ENCODE data around the gene TMEM179. TPM values are rescaled to one million over a fixed set of nuclear protein-coding genes. Genes with fewer than 3 reads are reported as not detected.

The TMEM179 gene
- total RNA-seq, 1 donor from 2014 or later: 0.86 TPM

DNA sequence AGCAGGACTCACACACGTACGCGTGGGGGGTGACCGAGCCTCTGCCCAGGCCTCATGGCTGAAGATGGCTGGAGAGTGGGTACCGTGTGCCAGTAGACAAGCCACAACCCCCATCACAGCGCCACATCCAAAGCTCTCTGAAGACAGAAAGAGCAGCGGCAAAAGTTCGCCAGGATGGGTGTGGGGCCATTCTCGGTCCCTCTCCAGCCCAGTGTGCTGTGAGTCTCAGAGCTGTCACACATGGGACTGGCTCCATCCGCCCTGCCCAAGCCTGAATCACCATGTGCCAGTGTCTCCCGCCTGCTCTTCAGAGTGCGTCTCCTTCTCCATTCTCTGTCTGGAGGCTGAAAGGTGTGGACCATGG, 5.7 kb downstream of the TMEM179 start:
- DNase-seq (ENCODE audit: low spot score): no peak

DNA sequence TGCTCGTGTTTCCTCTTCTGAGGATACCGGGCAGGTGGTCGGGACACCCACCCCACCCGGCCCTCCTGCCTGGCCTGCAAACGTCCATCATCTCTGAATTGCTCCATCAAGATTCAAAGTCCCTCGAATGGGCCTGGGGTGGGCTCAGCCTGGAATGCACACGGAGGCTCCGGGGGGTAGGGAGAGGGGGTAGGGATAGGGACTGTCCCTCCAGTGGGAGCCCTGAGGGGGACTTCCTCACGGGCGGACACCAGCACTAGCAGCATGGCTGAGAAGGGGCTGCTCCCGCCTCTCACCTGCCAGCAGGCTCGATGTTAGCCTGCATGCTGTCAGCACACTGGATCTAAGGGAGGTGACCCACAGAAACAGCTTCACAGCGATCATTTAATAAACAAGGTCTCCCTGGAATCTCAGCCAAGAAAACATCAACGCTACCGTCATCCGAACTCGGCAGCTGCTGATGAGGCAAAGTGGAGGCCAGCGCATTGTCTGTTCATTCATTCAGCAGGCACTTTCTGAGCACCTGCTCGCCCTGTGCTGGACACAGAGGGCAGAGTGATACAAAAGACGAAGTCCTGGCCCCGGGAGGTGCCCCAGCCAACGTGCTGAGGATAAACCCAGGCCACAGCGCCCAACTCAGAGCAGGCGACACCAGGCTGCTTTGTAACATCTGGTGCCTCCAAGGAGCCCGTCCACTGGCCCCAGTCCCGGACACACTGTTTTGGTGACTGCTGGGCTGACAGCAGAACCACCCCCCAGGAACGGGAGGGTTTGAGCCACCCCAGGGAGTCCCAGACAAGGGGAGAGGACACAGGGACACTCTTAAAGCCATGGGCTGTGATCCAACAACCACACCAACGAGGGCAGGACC, 6.3 kb downstream of the TMEM179 start:
- DNase-seq (ENCODE audit: low spot score): no peak

DNA sequence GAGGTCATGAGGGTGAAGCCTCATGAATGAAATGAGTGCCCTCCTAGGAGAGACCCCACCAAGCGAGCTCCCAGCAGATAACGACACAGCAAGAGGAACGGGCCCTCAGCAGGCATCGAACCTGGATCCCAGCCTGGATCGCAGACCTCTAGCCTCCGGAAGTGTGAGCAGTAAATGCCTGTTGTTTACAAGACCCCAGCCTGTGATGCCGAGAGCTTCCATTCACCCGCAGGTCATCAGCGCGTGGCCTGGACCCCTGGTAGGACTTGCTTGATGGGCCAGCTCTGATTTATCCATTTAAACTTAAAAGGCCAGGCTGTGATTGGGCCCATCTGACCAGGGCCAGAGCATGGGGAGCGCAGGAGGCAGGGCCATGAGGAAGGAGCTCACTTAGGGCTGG, 7.0 kb downstream of the TMEM179 start:
- DNase-seq (ENCODE audit: low spot score): no peak

DNA sequence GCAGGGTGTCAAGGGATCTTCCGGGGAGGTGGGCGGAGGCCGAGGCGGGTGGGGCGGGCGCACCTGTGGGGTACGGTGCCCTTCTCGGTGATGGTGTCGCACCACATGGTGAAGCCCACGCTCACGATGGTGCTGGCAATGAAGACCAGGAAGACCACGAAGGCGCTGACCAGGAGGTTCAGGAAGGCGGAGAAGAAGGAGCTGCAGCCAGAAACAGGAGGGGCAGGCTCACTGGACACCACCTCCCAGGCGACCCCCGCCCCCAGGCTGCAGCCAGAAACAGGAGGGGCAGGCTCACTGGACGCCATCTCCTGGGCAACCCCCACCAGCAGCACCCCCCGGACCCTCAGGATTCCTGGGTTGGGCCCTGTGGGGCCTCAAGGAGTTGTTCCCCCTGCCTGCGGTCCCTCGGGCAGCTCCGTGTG, 7.6 kb downstream of the TMEM179 start:
- no peak for DNase-seq (ENCODE audit: low spot score)

DNA sequence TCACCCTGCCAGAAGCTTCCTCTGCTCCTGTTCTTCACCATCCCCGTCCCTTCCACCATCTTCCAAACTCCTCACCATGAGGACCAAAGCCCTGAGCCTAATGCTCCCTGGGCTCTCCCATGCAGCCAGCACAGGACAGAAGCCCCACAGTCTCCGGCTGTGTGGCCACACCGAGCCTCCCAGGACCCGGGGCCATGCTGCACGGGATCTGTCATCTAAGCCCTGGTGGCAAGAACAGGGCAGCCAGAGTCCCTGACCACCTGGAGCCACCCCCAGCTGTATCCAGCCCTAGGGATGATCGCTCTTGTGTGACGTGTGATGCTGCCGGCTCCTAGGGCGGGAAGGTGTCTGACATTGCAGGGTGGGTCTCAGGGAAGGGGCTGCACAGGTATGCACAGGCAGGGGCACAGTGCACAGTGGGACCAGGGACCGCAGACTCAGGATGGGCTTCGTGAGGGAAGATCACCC, 8.1 kb downstream of the TMEM179 start:
- no peak for DNase-seq (ENCODE audit: low spot score)

DNA sequence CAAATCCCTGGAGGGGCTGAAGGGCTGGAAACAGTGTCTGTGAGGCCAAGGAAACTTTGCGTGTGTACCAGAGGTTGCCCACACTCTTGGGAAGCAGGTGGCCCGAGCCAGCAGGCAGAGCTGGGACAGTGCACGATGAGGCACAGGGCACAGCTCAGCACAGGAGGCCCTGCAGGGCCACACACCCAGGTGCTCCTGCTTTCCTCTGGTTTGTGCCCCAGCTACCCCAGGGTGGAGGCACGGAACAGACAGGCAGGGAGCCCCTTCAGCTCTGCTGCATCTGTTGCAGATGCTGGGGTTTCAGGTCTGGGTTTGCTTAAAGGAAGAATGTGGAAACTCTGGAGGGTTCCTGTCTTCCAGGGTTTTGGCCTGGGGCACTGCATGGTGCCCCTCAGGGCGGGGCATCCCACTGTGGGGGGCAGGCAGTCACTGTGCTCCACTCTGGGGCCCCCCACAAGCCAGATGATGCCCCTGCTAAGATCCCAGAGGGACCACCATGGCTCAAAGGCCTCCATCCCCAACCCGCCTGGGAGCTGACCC, 8.6 kb downstream of the TMEM179 start:
- DNase-seq (ENCODE audit: low spot score): no peak

DNA sequence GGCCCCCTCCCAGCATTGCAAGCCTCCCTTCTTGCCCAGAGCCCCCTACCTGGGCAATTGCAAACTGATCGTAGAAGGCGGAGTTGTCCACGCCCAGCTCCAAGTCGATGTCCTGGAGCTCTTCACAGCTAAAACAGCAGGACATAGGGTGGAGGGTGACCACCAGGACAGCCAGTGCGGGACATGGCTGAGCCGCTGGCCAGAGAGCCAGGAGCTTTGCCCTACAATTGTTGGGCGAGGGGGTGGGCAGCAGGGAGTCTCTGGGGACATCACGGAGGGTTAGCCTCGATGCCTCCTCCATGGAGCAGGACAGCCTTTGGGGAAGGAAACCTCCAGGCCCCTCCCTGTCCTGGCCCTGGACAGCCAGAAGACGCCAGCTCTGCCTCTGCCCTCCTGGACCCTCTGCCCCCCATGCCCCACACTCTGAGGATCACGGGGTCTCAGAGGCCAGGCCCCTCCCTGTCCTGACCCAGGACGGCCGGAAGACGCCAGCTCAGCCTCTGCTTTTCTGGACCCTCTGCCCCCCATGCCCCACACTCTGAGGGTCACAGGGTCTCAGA, 9.4 kb downstream of the TMEM179 start:
- no peak for DNase-seq (ENCODE audit: low spot score)

DNA sequence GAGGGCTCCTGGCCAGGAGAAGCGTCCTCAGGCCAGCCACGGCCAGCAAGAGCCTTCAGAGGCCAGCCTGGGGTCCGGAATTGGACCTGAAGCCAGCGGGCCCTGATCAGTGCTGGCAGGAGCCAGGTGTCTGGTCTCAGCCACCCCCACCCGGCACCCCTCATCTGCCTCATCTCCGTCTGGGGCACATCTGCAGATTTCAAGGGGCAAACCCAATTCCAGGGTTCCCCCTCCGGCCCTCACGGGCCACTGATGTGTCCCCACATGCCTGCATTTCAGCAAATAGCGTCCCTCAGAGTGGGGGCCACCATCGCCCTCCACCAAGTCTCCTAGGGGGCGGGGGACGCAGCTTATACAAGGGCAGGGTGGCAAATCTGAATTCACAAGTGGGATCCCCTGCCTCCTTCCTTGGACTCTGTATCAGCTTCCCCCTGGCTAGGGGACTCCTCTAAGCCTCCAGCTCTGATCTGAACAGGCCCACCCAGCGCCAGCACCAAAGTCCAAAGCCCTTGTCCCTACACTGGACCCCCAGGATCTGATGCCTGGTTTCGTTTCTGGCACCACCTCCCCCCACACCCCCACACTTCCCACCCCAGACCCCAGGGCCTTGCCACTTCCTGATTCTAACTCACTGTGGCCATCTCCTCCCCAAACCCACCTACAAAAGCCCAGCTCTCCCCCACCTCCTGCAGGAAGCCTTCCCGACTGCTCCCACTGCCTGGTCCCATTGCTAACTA, 10.1 kb downstream of the TMEM179 start:
- DNase-seq (ENCODE audit: low spot score): no peak

DNA sequence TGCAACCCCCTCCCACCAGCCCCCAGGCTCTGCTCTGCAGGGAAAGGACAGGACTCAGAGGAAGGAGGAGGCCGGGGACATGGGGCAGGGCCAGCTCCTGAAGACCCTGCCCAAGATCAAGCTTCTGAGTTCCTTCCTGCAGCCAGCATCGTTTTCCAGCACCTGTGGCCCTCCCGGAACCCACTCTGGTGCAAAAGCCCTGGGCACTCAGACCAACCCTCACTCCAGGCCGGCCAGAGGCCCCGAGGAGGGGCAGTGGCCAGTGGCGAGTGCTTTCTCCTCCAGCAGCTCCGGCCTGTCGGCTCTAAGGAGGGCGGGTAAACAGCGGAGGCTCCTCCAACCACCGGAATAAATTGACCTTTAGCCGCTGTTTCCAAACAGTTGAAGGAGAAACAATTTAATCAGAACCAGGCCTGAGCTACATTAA, 10.8 kb downstream of the TMEM179 start:
- no peak for DNase-seq (ENCODE audit: low spot score)

DNA sequence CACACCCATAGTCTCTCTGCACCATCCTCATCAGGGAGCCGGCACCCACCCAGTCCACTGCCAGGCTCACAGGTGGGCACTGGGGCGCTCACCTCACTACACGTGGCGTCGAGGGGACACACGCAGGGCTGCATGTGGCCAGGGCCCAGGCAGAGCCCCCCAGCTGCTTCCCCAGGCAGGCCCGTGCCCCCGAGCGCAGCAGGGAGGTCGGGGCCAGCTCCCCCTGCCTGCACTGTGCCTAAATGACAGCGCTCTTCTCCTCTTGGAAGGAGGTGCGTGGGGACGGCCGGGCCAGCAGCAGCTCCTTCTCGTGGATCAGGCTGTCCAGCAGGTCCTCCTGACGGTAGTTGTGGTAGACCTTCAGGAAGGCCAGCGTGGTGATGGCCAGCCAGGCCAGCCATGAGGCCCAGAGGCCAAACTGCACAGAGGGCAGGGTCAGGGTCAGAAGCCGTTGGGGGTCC, 11.3 kb downstream of the TMEM179 start:
- DNase-seq (ENCODE audit: low spot score): no peak

DNA sequence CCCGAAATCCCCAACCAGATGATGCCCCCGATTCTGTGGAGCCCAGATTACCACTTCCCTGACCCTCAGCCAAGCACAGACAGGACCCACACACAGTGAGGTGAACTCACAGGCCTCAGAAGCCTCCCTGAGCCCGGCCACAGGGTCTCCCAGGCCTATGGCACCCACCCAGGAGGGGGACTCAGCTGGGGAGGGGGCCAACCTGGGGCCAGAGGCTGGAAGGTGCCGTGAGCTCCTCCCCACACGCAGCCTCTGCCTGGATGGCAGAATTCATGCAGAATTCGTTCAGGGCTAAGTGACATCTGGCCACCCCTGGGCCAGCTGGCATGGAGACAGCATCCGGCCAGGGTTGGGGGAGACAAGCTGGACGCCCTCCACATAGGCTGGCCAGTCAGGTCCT, 11.8 kb downstream of the TMEM179 start:
- no peak for DNase-seq (ENCODE audit: low spot score)

DNA sequence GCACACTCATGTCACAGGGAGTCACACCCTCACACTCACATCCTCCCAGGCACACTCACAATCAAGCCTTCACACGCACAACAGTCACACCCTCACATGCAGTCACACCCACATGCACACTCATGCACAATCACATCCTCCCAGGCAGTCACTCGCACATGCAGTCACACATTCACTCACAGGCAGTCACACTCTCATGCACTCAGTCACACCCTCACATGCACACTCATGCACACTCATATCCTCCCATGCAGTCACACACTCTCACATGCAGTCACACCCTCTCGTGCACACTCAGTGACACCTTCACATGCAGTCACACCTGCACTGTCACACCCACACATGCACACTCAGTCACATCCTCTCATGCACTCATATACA, 12.3 kb downstream of the TMEM179 start:
- no peak for DNase-seq (ENCODE audit: low spot score)

DNA sequence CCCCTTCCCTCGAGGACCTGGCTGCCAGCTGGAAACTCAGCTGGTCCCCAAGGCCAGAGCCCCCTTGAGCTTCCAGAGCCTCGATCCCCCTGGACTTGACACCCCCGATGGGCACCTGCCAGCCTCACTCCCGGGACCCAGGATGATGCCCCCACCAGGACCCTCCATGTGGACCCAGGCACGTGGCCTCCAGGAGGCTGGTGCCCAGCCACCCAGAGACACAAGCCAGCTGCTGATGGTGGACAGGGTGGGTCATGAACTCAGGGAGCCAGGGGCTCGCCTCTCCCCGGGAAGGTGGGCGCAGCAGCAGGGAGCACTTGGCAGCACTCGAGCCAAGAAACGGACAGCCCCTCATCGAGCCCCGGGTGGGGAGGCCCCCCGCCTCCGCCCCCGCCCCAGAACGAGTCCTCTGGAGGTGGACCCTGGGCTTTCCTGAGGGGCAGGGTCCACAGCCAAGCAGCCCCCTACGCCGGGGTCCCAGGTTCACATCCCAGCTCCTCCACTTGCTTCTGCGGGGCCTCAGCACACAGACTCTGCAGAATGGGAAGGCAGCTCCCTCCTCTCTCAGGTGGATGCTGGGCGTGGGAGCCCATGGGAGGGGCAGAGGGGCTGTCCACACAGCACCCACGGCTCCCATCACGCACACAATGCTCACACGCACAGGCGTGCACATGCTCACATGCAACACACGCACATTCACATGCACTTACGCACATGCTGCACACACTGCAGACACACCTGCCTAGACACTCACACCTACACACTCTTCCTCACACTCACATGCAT, 12.9 kb downstream of the TMEM179 start:
- no peak for DNase-seq (ENCODE audit: low spot score)

DNA sequence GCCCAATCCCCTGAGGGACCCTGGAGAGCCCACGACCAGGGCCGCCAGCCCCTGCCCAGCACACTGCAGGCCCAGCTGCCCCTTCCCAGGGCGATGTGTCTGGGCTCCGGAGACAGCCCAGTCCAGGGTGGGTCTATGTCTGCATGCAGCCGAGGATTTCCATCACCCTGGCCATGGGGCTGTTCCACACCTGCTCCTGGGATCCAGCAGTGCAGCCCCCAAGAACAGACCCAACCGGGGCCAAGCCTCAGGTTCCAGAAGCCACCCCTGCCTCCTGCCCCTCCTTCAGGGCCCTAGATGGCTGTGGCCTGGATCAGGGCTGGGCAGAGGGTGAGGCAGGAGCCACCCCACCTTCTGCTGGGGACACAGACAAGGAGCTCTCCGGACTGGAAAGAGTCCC, 13.5 kb downstream of the TMEM179 start:
- DNase-seq (ENCODE audit: low spot score): no peak

DNA sequence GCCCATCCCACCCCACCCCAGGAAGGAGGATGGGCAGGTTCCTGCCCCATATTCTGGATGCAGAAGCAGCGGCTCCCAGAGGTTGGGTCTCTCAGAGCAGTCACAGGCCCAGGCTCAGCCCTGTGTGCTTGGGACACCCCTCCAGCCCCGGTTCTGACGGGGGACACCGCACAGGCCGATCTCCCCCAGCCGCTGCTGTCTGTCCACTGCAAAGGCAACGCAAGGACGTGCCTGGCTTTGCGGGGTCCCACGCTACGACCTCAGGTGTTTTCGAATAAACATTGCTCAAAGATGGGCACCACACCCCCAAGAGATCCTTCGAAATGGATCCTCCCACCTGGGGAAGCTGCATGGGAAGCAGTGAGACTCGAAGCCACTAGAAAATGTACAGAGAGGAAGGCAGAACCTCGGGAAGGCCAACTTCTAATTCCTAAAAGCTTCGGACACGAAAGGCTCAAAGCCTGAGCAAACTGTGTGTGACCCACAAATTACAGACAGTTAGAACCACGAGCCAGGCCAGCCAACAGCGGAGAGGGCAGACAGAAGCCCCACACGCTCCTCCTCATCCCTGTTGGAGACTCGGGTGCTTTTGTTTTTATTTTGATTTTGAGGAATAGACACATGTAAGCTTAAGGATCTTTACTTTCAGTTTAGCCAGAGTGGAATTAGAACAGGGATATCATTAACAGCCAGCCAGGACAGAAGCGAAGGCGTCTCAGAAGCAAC, 14.2 kb downstream of the TMEM179 start:
- no peak for DNase-seq (ENCODE audit: low spot score)

DNA sequence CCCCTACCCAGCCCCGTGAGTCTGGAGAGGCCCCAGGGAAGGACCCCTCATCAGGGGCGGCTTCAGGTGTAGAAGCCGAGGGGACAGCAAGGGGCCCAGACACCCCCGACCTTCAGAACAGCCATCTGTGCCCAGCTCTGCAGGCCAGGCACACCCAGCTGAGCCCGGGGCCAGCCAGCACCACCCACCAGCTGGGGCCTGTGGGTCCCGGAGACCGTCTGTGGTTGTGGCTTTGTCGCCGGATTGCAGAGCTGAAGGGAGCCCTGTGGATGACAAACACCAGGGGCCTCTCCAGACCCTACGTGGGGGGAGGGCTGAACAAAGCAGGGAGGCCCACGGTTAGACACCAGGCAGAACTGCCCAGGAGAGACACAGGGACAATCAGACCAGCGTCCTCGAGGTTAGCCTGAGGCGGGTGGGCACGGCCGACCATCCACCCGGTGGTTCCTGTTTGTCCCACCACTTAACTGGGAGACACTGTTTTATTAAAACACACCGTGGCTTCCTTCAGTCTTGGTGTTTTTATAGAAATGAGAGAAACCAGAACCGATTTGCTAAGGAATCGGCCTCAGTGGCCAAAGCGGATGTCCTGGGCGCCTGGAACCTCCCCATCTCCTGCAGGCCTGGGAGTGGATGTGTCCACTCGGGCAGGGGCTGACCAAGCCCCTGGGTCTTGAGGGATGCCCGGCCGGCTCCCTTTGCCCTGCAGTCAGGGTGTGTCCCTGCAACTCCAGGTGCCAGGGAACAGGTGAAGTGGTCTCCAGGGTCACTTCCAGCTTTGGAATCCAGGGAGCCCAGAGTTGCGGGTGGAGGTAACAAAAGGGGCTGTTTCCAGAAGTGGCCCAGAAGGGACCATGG, 15.0 kb downstream of the TMEM179 start:
- no peak for DNase-seq (ENCODE audit: low spot score)

DNA sequence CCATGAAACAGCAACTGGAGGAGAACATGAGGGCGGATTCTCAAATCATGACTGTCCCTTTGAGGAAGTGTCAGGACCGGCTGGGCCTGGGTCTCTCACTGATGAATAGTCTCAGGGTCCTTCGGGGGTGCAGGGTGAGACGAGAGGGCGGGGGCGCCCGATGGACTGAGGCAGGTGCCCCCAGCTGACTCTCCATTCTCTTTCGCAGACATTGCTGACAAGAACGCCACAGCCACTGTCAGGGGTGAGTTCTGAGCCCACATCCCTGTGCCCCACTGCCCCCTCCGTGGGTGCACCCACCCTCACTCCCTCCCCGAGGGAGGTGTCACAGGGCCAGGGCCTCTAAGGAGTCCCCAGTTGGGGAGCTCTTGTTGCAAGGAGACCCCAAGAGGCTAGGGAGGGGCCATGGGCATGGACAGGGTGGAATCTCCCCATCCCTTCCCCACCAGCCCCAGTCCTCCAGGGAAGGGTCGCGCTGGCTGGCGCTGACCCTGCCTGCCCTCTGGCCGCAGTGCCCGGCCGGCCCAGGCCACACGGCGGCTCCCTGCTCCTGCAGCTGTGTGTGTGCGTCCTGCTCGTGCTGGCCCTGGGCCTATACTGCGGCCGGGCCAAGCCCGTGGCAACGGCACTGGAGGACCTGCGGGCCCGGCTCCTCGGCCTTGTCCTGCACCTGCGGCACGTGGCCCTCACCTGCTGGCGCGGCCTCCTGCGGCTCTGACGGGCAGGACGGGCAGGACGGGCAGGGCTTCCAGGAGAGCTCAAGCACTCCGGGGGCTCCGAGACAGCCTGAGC, 16.3 kb downstream of the TMEM179 start:
- DNase-seq (ENCODE audit: low spot score): no peak

DNA sequence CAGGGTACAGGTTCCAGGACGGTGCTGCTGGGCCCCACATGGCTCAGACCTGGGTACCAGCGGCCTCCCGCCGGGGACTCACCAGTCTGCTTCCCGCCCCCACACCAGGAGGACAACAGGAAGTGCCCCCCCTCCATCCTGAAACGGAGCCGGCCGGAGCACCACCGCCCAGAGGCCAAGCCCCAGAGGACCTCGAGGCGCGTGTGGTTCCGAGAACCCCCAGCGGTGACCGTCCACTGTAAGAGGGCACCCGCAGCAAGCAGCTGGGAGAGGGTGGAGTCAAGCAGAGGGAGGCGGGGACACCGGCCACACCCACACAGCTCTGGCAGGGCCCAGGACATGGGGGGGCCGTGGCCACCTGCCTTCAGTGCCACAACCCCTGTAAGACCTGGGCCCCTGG, 16.9 kb downstream of the TMEM179 start:
- no peak for DNase-seq (ENCODE audit: low spot score)

Measured in ureter (tissue), 1 donor.